Vagina (tissue), 2 donors: Measurements from ENCODE around the gene THAP3. TPM values are rescaled to one million over a fixed set of nuclear protein-coding genes. Genes with fewer than 3 reads are reported as not detected.

Experiments used
- DNase-seq, 2 donors: peaks; one replicate each; pipeline ENCODE4 v3.0.0-alpha.2; 2017; ENCODE audit errors: extremely low spot score in 2 of 2
- H3K27ac ChIP-seq: fragments of 200-600 bp; sonication (generic); one replicate; pipeline ENCODE4 v1.5.1; 2019
- H3K27me3 ChIP-seq: fragments of 200-600 bp; sonication (generic); one replicate; pipeline ENCODE4 v1.5.1; 2019
- H3K36me3 ChIP-seq, 2 donors: fragments of 200-600 bp; sonication (generic); one replicate each; pipeline ENCODE4 v1.5.1; 2017 to 2019
- H3K4me1 ChIP-seq: fragments of 200-600 bp; sonication (generic); one replicate; pipeline ENCODE4 v1.5.1; 2019
- H3K4me3 ChIP-seq, 2 donors: fragments of 200-600 bp; sonication (generic); 1 replicate in 1 of 2; 2 replicates in 1 of 2; pipeline ENCODE4 v1.5.1; 2016 to 2019
- H3K9me3 ChIP-seq: fragments of 200-600 bp; sonication (generic); one replicate; pipeline ENCODE4 v1.5.1; 2019
- CTCF ChIP-seq, 3 experiments: fragments of 450-650 bp in 2 of 3; fragments of 200-600 bp in 1 of 3; sonication (generic) in 1 of 3; IDR thresholded peaks; one replicate each; pipeline ENCODE4 v1.5.1; 2017 to 2019; ENCODE audit warnings: antibody characterized with exemption in 3 of 3, mild to moderate bottlenecking in 2 of 3, moderate library complexity in 2 of 3
- POLR2A ChIP-seq, 2 donors: fragments of 450-650 bp; IDR thresholded peaks; one replicate each; pipeline ENCODE4 v1.6.1; 2017; ENCODE audit warnings: antibody characterized with exemption in 2 of 2, mild to moderate bottlenecking in 2 of 2, moderate library complexity in 2 of 2
- POLR2AphosphoS5 ChIP-seq, 2 donors: sonication (generic); formaldehyde crosslinking; IDR thresholded peaks; one replicate each; pipeline ENCODE4 v1.9.0; 2017; ENCODE audit warnings: antibody characterized with exemption in 2 of 2, mild to moderate bottlenecking in 2 of 2, low read depth in 1 of 2; ENCODE audit not compliant: insufficient read depth in 1 of 2
- intact Hi-C: fragments of 100-400 bp; cut with DNase I; formaldehyde crosslinking; loops from one replicate; pipeline ENCODE4 v1.15.1; 2023
- total RNA-seq: library from RNA; depleted of rRNA; stranded (reverse); fragments of >200 nt; gene quantifications from one replicate; pipeline ENCODE4 v1.2.3, GENCODE V29; 2016

Gene THAP3
- total RNA-seq, 1 donor from 2014 or later = 29.0 TPM

DNA sequence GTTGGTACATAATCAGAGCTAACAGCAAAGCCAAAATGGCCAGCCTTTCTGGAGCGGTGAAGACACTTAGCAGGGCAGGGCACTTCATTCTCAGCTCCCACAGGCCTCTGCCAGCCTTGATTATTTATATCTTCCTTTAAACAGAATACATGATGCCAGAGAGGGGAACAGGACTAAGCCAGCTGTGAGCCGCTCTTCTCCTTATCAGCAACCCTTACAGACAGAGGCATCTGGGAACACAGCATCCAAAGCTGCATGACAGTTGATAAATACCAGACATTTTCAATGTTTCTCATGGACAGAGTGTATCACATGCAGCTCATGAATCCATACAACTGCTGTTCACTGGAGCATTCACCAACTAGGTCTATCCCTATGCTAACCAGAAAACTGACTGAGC, 47.9 kb downstream of the THAP3 start:
- Histone ChIP-seq H3K4me3 (no peak overlapping the region), H3K36me3 (peaks cover 0 to 15% of the 10 kb centered on the region in 2 donors), H3K9me3 (no peaks in the 10 kb centered on the region), H3K4me1 (no peaks in the 10 kb centered on the region), H3K27me3 (no peaks in the 10 kb centered on the region), H3K27ac (no peak overlapping the region)
- no peak for TF ChIP-seq POLR2A (IDR thresholded peaks at IDR 0.05)
- TF ChIP-seq CTCF (IDR thresholded peaks at IDR 0.05) = no peak
- TF ChIP-seq POLR2AphosphoS5 (IDR thresholded peaks at IDR 0.05; ENCODE audit: insufficient read depth in 1 of 2, low read depth in 1 of 2) = no peak
- no peak for DNase-seq
- intact Hi-C loops = no loop called here

DNA sequence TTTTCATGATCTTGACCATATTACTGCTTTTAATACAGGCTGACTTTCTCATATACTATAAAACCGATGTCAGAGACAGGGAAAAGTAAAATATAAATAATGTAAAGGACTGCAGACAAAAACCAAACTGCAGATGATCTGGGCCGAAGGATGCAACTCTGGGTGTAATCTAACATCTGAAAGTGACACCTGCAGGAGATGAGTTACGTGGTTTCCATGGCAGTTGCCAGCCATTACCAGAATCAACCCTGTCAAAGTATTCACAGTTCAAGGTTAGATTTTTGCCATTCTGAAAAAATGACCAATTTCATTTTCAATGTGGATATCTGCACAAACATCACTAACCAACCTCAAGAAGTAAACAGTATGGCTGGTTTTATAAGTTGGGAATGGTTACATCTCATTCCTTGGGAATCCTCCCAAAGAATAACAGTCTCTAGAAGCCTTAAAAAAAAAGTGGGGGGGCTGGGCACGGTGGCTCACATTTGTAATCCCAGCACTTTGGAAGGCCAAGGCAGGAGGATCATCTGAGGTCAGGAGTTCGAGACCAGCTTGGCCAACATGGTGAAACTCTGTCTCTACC, 49.2 kb downstream of the THAP3 start:
- Histone ChIP-seq H3K36me3 (peaks cover 0 to 26% of the 10 kb centered on the region in 2 donors), H3K4me3 (no peak overlapping the region), H3K27me3 (no peaks in the 10 kb centered on the region), H3K4me1 (no peaks in the 10 kb centered on the region), H3K27ac (no peak overlapping the region), H3K9me3 (no peaks in the 10 kb centered on the region)
- intact Hi-C loops = no loop called here
- no peak for DNase-seq
- TF ChIP-seq POLR2AphosphoS5 (IDR thresholded peaks at IDR 0.05; ENCODE audit: insufficient read depth in 1 of 2, low read depth in 1 of 2) (no peak), CTCF (IDR thresholded peaks at IDR 0.05) (no peak), POLR2A (IDR thresholded peaks at IDR 0.05) (no peak)

DNA sequence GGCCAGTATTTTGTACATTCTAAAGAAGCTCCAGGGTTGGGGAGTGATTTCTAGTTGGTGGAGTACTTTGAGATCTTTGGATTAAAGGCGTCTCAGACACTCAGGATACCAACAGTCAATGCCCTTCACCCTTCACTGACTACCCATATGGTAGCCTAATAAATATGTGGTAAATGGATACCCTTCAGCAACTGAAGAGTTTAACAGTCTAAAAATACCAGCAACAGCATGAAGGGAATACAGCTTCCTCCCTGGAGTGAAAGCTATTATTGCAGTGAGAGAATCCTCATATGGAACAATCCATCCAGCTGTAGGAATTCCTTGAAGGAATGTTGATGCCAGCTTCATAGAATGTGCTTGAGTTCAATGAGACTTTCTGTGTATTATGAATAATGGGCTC, 50.1 kb downstream of the THAP3 start:
- H3K27ac ChIP-seq = no peak overlapping the region
- intact Hi-C loops = no loop called here
- H3K4me3 ChIP-seq = no peak overlapping the region
- H3K27me3 ChIP-seq = no peaks in the 10 kb centered on the region
- H3K4me1 ChIP-seq = no peaks in the 10 kb centered on the region
- no peaks in the 10 kb centered on the region for H3K9me3 ChIP-seq
- TF ChIP-seq POLR2A (IDR thresholded peaks at IDR 0.05) = no peak
- no peak for TF ChIP-seq POLR2AphosphoS5 (IDR thresholded peaks at IDR 0.05; ENCODE audit: insufficient read depth in 1 of 2, low read depth in 1 of 2)
- no peak for TF ChIP-seq CTCF (IDR thresholded peaks at IDR 0.05)
- H3K36me3 ChIP-seq = peaks cover 0 to 34% of the 10 kb centered on the region in 2 donors
- DNase-seq = no peak

GRCh38 chr1:6675941-6676340, 51.3 kb downstream of the THAP3 start:
- Histone ChIP-seq H3K27ac (no peak overlapping the region), H3K27me3 (no peaks in the 10 kb centered on the region), H3K9me3 (no peaks in the 10 kb centered on the region), H3K4me1 (no peaks in the 10 kb centered on the region), H3K36me3 (peaks cover 0 to 43% of the 10 kb centered on the region in 2 donors), H3K4me3 (no peak overlapping the region)
- DNase-seq = no peak
- intact Hi-C loops = no loop called here
- TF ChIP-seq CTCF (IDR thresholded peaks at IDR 0.05) (no peak), POLR2A (IDR thresholded peaks at IDR 0.05) (no peak), POLR2AphosphoS5 (IDR thresholded peaks at IDR 0.05; ENCODE audit: insufficient read depth in 1 of 2, low read depth in 1 of 2) (no peak)

Other genes with a start within 250 kb of the THAP3 start
- gene ACOT7, start 231.1 kb upstream of the THAP3 start, total RNA-seq = 38.8 TPM
- gene HES2, start 204.9 kb upstream of the THAP3 start, total RNA-seq = 44.7 TPM
- gene ESPN, start 200.1 kb upstream of the THAP3 start, total RNA-seq = 77.1 TPM
- gene TNFRSF25, start 158.7 kb upstream of the THAP3 start, total RNA-seq = 32.7 TPM
- gene PLEKHG5, start 133.2 kb upstream of the THAP3 start, total RNA-seq = 17.2 TPM
- 16.7 TPM for gene NOL9, start 70.4 kb upstream of the THAP3 start, total RNA-seq
- gene TAS1R1, start 69.6 kb upstream of the THAP3 start, total RNA-seq = not detected
- 9.1 TPM for gene ZBTB48, start 44.9 kb upstream of the THAP3 start, total RNA-seq
- gene KLHL21, start 22.0 kb upstream of the THAP3 start, total RNA-seq = 54.3 TPM
- gene PHF13, start 11.1 kb upstream of the THAP3 start, total RNA-seq = 21.6 TPM
- gene DNAJC11, start 76.9 kb downstream of the THAP3 start, total RNA-seq = 29.2 TPM
- gene CAMTA1, start 160.6 kb downstream of the THAP3 start, total RNA-seq = 62.9 TPM